T-helper 9 cell (primary cell): ENCODE results near the gene SYTL3.
"Not testable (repeated sequence)": the region's sequence is repeated elsewhere in the genome, so short reads cannot be mapped to it uniquely, and the experiment has no call there.

Experiments
- DNase-seq: peaks from one replicate; pipeline ENCODE4 v3.0.0-alpha.2; 2020

Gene SYTL3

DNA sequence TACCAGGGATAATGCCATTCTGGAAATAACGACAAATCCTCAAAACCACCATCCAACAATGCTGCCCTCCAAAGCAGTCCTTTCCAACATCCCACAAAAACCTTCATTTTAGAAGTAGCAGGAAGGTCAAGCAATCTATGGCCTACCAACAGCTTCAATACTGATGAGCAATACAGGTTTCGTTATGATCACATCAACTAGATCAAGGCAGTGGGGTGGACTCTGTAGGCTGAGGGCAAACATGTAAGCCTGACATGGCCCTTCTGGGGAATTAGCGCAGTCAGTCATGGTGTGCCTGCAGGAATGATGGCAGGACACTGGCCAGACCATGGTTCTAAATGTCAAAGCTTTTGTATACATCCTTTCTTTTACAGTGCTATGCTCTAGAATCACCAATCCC, 127.7 kb downstream of the SYTL3 start:
- DNase-seq, result no peak

DNA sequence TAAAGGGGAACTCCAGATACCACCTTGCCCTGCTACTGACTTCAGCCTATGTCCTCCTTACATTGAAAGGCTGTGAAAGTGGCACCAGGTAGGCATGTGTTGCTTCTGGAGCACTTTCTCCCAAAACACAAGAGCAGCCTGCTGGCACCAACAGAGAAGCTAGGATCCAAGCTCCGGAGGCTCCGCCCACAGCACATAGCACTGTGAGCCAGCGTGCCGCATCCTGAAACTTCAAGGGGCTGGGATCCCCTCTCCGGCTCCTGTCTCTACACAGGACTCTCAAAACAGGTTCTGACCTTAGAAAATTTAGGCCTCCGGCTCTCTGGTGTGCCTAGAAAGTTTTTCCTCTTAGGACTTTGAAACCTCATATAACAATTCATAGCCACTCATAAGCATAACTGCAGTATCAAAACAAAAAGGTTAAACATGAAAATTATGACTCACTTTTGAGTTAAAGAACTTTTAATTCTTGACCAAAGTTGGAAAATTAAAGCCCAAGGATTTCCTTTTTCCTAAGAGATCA, 128.2 kb downstream of the SYTL3 start:
- DNase-seq, result no peak

- no peak for DNase-seq
Measured at GRCh38 chr6:158780246-158780884, 130.5 kb downstream of the SYTL3 start.

GRCh38 chr6:158780988-158781691, 131.3 kb downstream of the SYTL3 start:
- no peak for DNase-seq

DNA sequence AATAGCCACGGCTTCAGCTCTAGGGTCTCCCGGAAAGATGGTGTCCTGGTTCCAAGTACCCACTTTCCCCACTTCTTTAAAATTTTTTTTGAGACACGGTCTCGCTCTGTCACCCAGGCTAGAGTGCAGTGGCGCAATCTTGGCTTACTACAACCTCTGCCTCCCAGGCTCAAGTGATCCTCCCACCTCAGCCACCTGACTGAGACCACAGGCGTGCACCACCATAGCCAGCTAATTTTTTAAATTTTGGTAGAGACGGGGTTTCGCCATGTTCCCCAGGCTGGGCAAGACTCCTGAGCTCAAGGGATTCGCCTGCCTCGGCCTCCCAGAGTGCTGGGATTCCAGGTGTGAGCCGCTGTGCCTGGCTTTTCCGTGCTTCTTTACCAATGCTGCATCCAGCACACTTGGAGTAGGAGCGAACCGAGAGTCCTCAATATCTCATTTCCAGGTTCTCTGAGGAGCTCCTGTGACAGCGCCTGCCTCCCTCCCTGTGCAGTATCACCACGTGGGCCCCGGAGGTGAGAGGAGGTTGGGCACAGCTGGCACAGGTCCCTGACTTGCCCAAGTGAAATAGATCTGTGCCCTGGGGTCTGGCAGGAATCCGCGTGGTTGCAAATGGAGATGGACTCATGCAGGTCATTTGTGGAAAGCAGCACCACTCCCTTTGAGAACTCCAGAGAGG, 132.0 kb downstream of the SYTL3 start:
- no peak for DNase-seq

DNA sequence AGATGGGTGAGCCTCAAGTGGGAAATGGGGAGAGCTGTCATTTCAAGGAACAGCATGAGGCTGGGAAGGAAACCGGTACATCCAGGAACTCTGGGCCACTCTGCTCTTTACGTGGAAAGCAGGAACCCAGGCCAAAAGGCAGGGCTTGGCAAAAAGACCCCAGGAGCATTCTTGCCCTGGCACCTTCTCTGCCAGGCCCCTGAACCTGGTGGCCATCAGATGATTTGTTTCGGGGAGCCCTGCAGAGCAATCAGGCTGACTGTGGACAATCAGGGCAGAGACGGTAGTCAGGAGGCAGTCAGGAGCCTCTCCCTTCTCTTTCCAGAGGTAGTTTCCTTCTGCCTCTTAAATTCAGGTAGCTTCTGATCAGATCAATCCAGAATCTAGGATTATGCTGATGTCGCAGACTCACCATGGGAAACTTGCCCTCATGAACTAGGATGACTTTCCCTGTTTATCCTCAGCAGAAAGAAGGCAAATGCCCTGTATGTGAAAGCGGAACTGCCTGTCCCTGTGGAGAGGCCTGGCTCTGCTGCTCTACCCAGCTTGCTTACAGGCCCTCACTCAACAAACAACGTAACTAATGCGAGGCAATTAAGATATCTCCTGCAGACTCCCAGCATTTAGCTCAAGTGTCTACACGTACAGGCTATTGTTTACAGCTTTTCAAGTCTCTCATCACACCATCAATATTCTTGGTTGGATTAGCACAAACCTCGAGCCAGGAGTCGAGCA, 132.7 kb downstream of the SYTL3 start:
- no peak for DNase-seq

DNA sequence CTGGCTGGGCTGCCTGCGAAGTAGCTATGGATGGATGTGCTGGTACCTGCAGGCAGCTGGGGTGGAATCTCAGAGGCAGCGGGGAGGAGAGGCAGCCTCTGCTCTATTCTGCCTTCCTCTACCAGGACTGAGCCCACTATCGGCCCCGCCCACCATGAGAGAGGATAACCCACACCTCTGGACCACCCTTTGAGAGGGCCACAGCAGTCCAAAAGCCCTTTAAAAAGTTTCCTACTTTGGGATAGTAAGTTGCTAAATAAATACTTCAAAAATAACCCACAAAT, 133.3 kb downstream of the SYTL3 start:
- DNase-seq, result no peak

- DNase-seq, result no peak
Measured at GRCh38 chr6:158783851-158784250, 134.0 kb downstream of the SYTL3 start.

DNA sequence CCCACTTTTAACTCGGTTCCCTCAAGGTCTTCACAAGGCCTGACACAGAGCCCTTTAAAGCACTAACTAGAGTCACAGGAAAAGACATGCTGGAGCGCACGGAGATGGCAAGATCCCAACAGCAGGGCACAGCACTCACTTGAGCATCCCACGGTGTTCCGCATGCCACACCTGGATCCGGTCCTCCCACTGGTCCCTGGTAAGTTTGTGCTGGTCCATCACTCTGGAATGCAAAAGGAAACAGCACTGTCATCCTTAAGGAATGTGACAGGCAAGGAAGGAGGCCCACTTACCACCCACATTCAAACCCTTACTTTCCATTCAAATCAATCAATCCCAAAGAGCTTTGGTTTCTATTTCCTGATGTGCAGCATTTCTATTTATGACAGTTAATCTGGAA, 134.7 kb downstream of the SYTL3 start:
- no peak for DNase-seq

- no peak for DNase-seq
Measured at GRCh38 chr6:158785036-158785435, 135.2 kb downstream of the SYTL3 start.

DNA sequence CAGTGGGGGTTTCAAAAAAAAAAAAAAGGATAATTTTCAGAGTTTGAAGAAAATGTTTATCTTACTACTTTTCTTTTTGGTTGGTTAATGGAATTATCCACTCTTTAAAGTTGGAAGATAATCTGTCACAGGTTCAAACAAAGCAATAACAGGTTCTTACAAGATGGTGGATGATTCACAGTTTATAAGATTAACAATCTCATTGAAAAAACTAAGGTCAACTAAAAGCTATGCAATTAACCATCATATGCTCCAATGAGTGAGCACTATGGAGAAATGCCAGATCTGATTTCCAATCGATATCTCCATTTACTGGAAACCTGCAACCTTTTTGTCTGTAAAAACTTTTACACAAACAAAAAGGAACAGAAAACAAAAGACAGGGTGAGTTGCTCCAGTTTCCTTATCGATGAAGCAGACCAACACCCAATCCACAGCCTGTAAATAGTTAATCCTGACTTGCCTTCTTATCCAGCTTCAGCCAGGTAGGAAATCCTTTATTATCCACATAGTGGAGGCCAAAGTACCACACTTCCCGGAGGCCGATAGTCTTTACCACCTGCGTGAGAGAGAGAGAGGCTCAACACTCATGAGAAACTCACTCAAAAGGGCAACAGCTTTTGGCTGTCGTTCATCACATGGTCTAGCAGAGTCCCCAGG, 136.9 kb downstream of the SYTL3 start:
- no peak for DNase-seq

DNA sequence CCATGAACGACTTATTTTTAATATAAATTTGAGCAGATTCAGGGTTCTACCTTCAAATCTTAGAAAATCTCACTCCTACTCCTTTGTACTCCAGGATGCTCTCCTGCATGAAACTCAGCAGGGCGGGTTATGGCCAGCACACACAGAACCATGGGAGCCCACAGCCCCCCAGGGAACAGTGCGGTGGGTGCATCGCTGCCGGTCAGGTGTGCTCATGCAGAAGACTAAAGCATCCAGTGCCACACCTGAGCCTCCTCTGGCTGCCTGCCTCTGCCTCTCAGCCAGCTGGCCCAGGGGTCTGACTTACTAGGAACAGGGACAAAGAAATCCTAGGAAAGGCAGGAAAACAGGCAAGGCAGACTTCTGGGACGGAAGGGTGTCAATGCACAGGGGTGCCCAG, 137.5 kb downstream of the SYTL3 start:
- no peak for DNase-seq

- DNase-seq, result peak; percentile 47
Measured at GRCh38 chr6:158789115-158789917, 139.5 kb downstream of the SYTL3 start.

GRCh38 chr6:158791274-158791855, 141.5 kb downstream of the SYTL3 start:
- no peak for DNase-seq

DNA sequence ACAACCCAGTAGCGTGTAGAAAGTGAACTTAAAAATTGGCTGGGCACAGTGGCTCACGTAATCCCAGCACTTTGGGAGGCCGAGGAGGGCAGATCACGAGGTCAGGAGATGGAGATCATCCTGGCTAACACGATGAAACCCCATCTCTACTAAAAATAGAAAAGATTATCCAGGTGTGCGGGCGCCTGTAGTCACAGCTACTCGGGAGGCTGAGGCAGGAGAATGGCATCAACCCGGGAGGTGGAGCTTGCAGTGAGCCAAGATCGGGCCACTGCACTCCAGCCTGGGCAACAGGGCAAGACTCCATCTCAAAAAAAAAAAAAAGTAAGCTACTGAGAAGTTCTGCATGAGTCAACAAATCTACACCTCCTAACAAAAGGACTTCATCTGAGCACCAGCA, 142.7 kb downstream of the SYTL3 start:
- not testable (repeated sequence) for DNase-seq

DNA sequence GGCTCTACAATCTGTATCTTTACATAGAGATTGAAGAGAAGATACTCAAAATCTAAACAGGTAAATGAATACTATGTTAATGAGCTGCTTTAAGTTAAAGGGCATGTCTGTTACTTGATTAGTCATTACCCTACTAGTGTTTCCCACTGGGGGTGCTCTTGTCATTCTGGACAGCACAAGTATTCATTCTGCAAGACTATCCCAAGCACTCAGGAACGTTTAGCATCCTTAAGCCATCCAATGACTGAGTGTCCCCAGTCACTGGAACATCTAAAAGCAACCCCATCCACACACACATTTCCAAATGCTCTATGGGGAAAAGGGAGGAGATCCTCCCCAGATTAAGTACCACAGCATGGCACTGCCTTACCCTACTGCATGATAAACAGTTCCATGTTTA, 143.6 kb downstream of the SYTL3 start:
- DNase-seq, result no peak

DNA sequence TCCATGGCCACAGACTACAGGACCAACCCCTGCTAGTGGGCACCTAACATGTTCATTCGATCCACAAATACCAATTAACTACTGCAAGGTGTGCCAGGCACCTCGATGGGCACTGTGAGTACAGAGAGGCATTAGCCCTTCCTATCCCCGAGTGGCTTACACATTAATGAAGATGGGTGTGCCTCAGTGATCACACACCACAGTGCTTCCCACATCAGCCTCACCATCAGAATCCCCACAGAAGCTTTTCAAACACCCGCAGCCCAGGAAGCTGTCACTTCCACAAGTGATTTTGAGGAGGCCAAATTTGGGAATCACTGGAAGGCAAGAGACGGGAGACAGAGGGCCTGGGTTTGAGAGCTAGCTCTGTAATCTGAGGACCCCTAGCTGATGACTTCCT, 145.7 kb downstream of the SYTL3 start:
- no peak for DNase-seq

GRCh38 chr6:158796353-158796752, 146.5 kb downstream of the SYTL3 start:
- no peak for DNase-seq

GRCh38 chr6:158797331-158798310, 147.8 kb downstream of the SYTL3 start:
- no peak for DNase-seq

GRCh38 chr6:158798311-158798710, 148.5 kb downstream of the SYTL3 start:
- no peak for DNase-seq
